Endothelial cell of umbilical vein (primary cell): ENCODE measurements around the gene GNPDA2. TPM values are rescaled to one million over a fixed set of nuclear protein-coding genes. Genes with fewer than 3 reads are reported as not detected.

Experiments used
- BruUV-seq: library from RNA; stranded (reverse); fragments of 400-500 nt; replicated peaks from 2 replicates; lab custom pipeline; 2021; lab: Mats Ljungman, UMichigan
- CTCF ChIA-PET: fragments of 300-600, 350-600 bp; sonication (Branson Sonifier 250); formaldehyde crosslinking; loops from one replicate; lab custom pipeline; 2021; ENCODE audit warnings: antibody characterized with exemption, inconsistent platforms; lab: Charles Lee
- POLR2A ChIA-PET: fragments of 300-600, 350-600 bp; sonication (Branson Sonifier 250); formaldehyde crosslinking; loops from one replicate; lab custom pipeline; 2021; ENCODE audit warnings: antibody characterized with exemption, inconsistent platforms; lab: Charles Lee
- DNase-seq: peaks from one replicate; pipeline ENCODE4 v3.0.0-alpha.2; 2011; ENCODE audit warnings: low read depth, low spot score
- FAIRE-seq: peaks from 2 replicates; lab custom pipeline; 2011; peaks lifted over from hg19 to GRCh38; lab: Jason Lieb, UNC
- H2AFZ ChIP-seq: 2 replicates; pipeline ENCODE4 v1.6.0; 2012; ENCODE audit warnings: low read depth, low read length, control low read depth, inconsistent platforms
- H3K27ac ChIP-seq: 2 replicates; pipeline ENCODE4 v1.5.1; 2011; ENCODE audit warnings: low read depth, mild to moderate bottlenecking, control low read depth, low read length, moderate library complexity; ENCODE audit not compliant: insufficient read depth
- H3K27me3 ChIP-seq, 2 experiments: 2 replicates each; pipeline versions ENCODE4 v1.6.0 to v1.6.1; 2011; ENCODE audit warnings: low read length in 2 of 2, mixed read lengths in 1 of 2; ENCODE audit not compliant: control insufficient read depth in 2 of 2, insufficient read depth in 2 of 2
- H3K36me3 ChIP-seq, 2 experiments: 2 replicates in 1 of 2; 3 replicates in 1 of 2; pipeline ENCODE4 v1.5.1; 2011; ENCODE audit warnings: low read length in 2 of 2, mild to moderate bottlenecking in 1 of 2, moderate library complexity in 1 of 2; ENCODE audit not compliant: control insufficient read depth in 2 of 2, insufficient read depth in 2 of 2; ENCODE audit errors: extremely low read depth in 1 of 2
- H3K4me1 ChIP-seq: 3 replicates; pipeline ENCODE4 v1.5.1; 2011; ENCODE audit warnings: mild to moderate bottlenecking, low read length; ENCODE audit not compliant: control insufficient read depth, insufficient read depth; ENCODE audit errors: extremely low read depth
- H3K4me2 ChIP-seq: 2 replicates; pipeline ENCODE4 v1.6.1; 2011; ENCODE audit warnings: low read length, control low read depth, mixed read lengths; ENCODE audit not compliant: insufficient read depth
- H3K4me3 ChIP-seq, 3 experiments: fragments of 200-600 bp in 1 of 3; sonication (generic), shearing (Covaris generic) in 1 of 3; replicated peaks in 1 of 3; 2 replicates each; pipeline ENCODE4 v1.5.1; 2011 to 2016; ENCODE audit warnings: control low read depth in 3 of 3, low read length in 3 of 3, mild to moderate bottlenecking in 2 of 3, inconsistent platforms in 1 of 3, low read depth in 1 of 3, moderate library complexity in 1 of 3; ENCODE audit not compliant: insufficient read depth in 1 of 3
- H3K79me2 ChIP-seq: 2 replicates; pipeline ENCODE4 v1.6.0; 2012; ENCODE audit warnings: low read length, inconsistent platforms; ENCODE audit not compliant: control insufficient read depth, insufficient read depth
- H3K9ac ChIP-seq: replicated peaks from 2 replicates; pipeline ENCODE3; 2011; ENCODE audit warnings: low read length, control low read depth; ENCODE audit not compliant: insufficient read depth; ENCODE audit errors: extremely low read depth
- H3K9me1 ChIP-seq: replicated peaks from 3 replicates; pipeline ENCODE4 v1.6.0; 2011; ENCODE audit warnings: mild to moderate bottlenecking, low read length; ENCODE audit not compliant: control insufficient read depth, insufficient read depth; ENCODE audit errors: extremely low read depth
- H3K9me3 ChIP-seq: replicated peaks from 2 replicates; pipeline ENCODE4 v1.5.1; 2012; ENCODE audit warnings: low read length, inconsistent platforms; ENCODE audit not compliant: control insufficient read depth, insufficient read depth
- H4K20me1 ChIP-seq: replicated peaks from 2 replicates; pipeline ENCODE3; 2011; ENCODE audit warnings: mild to moderate bottlenecking, low read length; ENCODE audit not compliant: control insufficient read depth, insufficient read depth; ENCODE audit errors: extremely low read depth
- CTCF ChIP-seq, 2 donors: IDR thresholded peaks; 1 replicate in 1 of 2; 2 replicates in 1 of 2; pipeline ENCODE4 v1.5.1; 2011; ENCODE audit warnings: low read length in 2 of 2, mild to moderate bottlenecking in 2 of 2, moderate library complexity in 2 of 2, control low read depth in 1 of 2, inconsistent platforms in 1 of 2, low read depth in 1 of 2; ENCODE audit not compliant: insufficient read depth in 1 of 2; ENCODE audit errors: extremely low read depth in 1 of 2
- EZH2 ChIP-seq: IDR thresholded peaks from 2 replicates; pipeline ENCODE4 v1.6.1; 2012; ENCODE audit warnings: borderline replicate concordance, low read depth, mild to moderate bottlenecking, moderate library complexity, low read length, inconsistent platforms; ENCODE audit not compliant: severe bottlenecking
- FOS ChIP-seq: IDR thresholded peaks from 2 replicates; pipeline ENCODE4 v1.6.1; 2011; ENCODE audit warnings: mild to moderate bottlenecking, low read length, moderate library complexity, borderline replicate concordance; ENCODE audit not compliant: insufficient read depth
- GATA2 ChIP-seq: IDR thresholded peaks from 2 replicates; pipeline ENCODE4 v1.7.0; 2011; ENCODE audit warnings: low read depth, mild to moderate bottlenecking, moderate library complexity, mixed read lengths, low read length; ENCODE audit not compliant: insufficient read length, insufficient read depth
- JUN ChIP-seq: IDR thresholded peaks from 2 replicates; pipeline ENCODE4 v1.6.1; 2011; ENCODE audit warnings: borderline replicate concordance, low read depth; ENCODE audit not compliant: insufficient read length, insufficient read depth
- MAX ChIP-seq: IDR thresholded peaks from 2 replicates; pipeline ENCODE4 v1.6.1; 2011; ENCODE audit not compliant: insufficient read depth, insufficient read length
- MYC ChIP-seq: IDR thresholded peaks from one replicate; pipeline ENCODE4 v1.6.1; 2011; ENCODE audit warnings: mild to moderate bottlenecking, low read depth, low read length
- POLR2A ChIP-seq: IDR thresholded peaks from 2 replicates; pipeline ENCODE4 v1.6.1; 2012; ENCODE audit warnings: low read depth, mild to moderate bottlenecking, control low read depth, low read length
- POLR2AphosphoS5 ChIP-seq: IDR thresholded peaks from 2 replicates; pipeline ENCODE4 v1.6.1; 2012; ENCODE audit warnings: low read depth, mild to moderate bottlenecking, control low read depth, low read length, moderate library complexity; ENCODE audit not compliant: insufficient read depth
- dilution Hi-C: fragments of 300-500 bp; cut with MboI; formaldehyde crosslinking; loops from one replicate; pipeline ENCODE4 v1.15.0; 2019; ENCODE audit warnings: low sequenced_read_pairs; ENCODE audit not compliant: extremely low pct_ligation_motif_present
- intact Hi-C: fragments of 100-400 bp; cut with micrococcal nuclease; formaldehyde crosslinking; loops from one replicate; pipeline ENCODE4 v1.10.0; 2022
- polyA plus RNA-seq, 4 experiments: library from polyadenylated mRNA; depleted of rRNA in 3 of 4; stranded (reverse) in 3 of 4; unstranded in 1 of 4; fragments of >200 nt; gene quantifications; 2 replicates each; pipeline versions ENCODE4 v1.2.1 to v1.2.3, GENCODE V29; 2011 to 2012; ENCODE audit warnings: missing spikeins in 1 of 4
- total RNA-seq: library from RNA; stranded (reverse); gene quantifications from 2 replicates; pipeline ENCODE4 v1.2.3, GENCODE V29; 2021

The GNPDA2 gene
- total and polyA plus RNA-seq, 2 donors (not counting 3 experiments of a cell fraction or from before 2014, with no cell fraction given) = 7.6 to 14.7 TPM

- no peak for FAIRE-seq
- no peaks in the 10 kb centered on the region for H3K9me1 ChIP-seq
- H3K4me2 ChIP-seq = no peak overlapping the region
- H3K9ac ChIP-seq = no peak overlapping the region
- ChIA-PET POLR2A (no interaction called here), CTCF (no interaction called here)
- DNase-seq = no peak
- BruUV-seq = no TSS peak
- no peaks in the 10 kb centered on the region for H3K9me3 ChIP-seq
- no peak overlapping the region for H3K4me3 ChIP-seq
- no peaks in the 10 kb centered on the region for H3K27me3 ChIP-seq
- H3K79me2 ChIP-seq = no peaks in the 10 kb centered on the region
- H3K4me1 ChIP-seq = no peaks in the 10 kb centered on the region
- H3K27ac ChIP-seq = no peak overlapping the region
- H2AFZ ChIP-seq = no peak overlapping the region
- no peaks in the 10 kb centered on the region for H4K20me1 ChIP-seq
- dilution Hi-C loops = no loop called here
- intact Hi-C loops = loop anchor here (10.0 kb wide), 1 partner anchor 1588 kb away; no protein-coding TSS in a partner anchor
- no peaks in the 10 kb centered on the region for H3K36me3 ChIP-seq
- no peak for TF ChIP-seq MYC
- TF ChIP-seq GATA2 = no peak
- no peak for TF ChIP-seq MAX
- TF ChIP-seq POLR2AphosphoS5 = no peak
- TF ChIP-seq CTCF (IDR thresholded peaks at IDR 0.05; ENCODE audit: extremely low read depth in 1 of 2, insufficient read depth in 1 of 2, low read depth in 1 of 2, low read length in 2 of 2) = no peak
- TF ChIP-seq FOS = no peak
- TF ChIP-seq EZH2 = no peak
- no peak for TF ChIP-seq POLR2A
- no peak for TF ChIP-seq JUN
Observed at GRCh38 chr4:44766453-44766852, 40.1 kb upstream of the GNPDA2 start.
